H1 (cell line): ENCODE results near the gene TNIP3. TPM values are rescaled to one million over a fixed set of nuclear protein-coding genes. Genes with fewer than 3 reads are reported as not detected.

Experiments
- CTCF ChIA-PET: fragments of 300-600 bp; sonication (Branson Sonifier 250); formaldehyde crosslinking; loops from one replicate; lab custom pipeline; 2021; ENCODE audit not compliant: partially characterized antibody; lab: Charles Lee
- POLR2A ChIA-PET: fragments of 300-600 bp; sonication (Branson Sonifier 250); formaldehyde crosslinking; loops from one replicate; lab custom pipeline; 2021; ENCODE audit warnings: inconsistent platforms; ENCODE audit not compliant: partially characterized antibody; lab: Charles Lee
- DNase-seq, 2 experiments: peaks; one replicate each; pipeline versions ENCODE4 v3.0.0 to v3.0.0-alpha.2; 2010 to 2022; ENCODE audit warnings: low spot score in 2 of 2, low read depth in 1 of 2, mixed read lengths in 1 of 2
- FAIRE-seq: peaks from 2 replicates; lab custom pipeline; 2011; peaks lifted over from hg19 to GRCh38; lab: Jason Lieb, UNC
- H2AFZ ChIP-seq: 2 replicates; pipeline ENCODE4 v1.8.1; 2012; ENCODE audit warnings: low read length, inconsistent platforms
- H2AK5ac ChIP-seq: 2 replicates; pipeline ENCODE4 v1.6.1; 2013; ENCODE audit warnings: low read depth, low read length
- H2BK120ac ChIP-seq: replicated peaks from 2 replicates; pipeline ENCODE3; 2013; ENCODE audit warnings: low read depth, low read length, inconsistent platforms
- H2BK12ac ChIP-seq: 2 replicates; pipeline ENCODE4 v1.6.1; 2013; ENCODE audit warnings: low read depth, low read length
- H2BK15ac ChIP-seq: 2 replicates; pipeline ENCODE4 v1.6.1; 2013; ENCODE audit warnings: low read length
- H2BK20ac ChIP-seq: 2 replicates; pipeline ENCODE4 v1.6.1; 2013; ENCODE audit warnings: low read length
- H2BK5ac ChIP-seq: 2 replicates; pipeline ENCODE4 v1.6.1; 2013; ENCODE audit warnings: low read depth, low read length
- H3K14ac ChIP-seq: 2 replicates; pipeline ENCODE4 v1.6.1; 2013; ENCODE audit warnings: inconsistent platforms; ENCODE audit not compliant: insufficient read length
- H3K18ac ChIP-seq: 2 replicates; pipeline ENCODE4 v1.6.1; 2013; ENCODE audit warnings: low read length; ENCODE audit errors: extremely low read depth
- H3K23ac ChIP-seq: 2 replicates; pipeline ENCODE4 v1.6.1; 2013; ENCODE audit warnings: inconsistent platforms; ENCODE audit not compliant: insufficient read length
- H3K23me2 ChIP-seq: 2 replicates; pipeline ENCODE4 v1.6.1; 2013; ENCODE audit warnings: low read depth, low read length
- H3K27ac ChIP-seq: 2 replicates; pipeline ENCODE4 v1.6.1; 2011; ENCODE audit warnings: low read depth, low read length, inconsistent platforms
- H3K27me3 ChIP-seq, 4 experiments: replicated peaks in 1 of 4; 1 replicate in 1 of 4; 2 replicates in 3 of 4; pipeline versions ENCODE4 v1.6.1 to v1.8.1; 2011 to 2013; ENCODE audit warnings: low read length in 3 of 4, mild to moderate bottlenecking in 3 of 4, inconsistent platforms in 2 of 4, mixed read lengths in 2 of 4, moderate library complexity in 1 of 4; ENCODE audit not compliant: control insufficient read depth in 3 of 4, insufficient read depth in 3 of 4; ENCODE audit errors: extremely low read depth in 1 of 4
- H3K36me3 ChIP-seq, 4 experiments: 2 replicates each; pipeline versions ENCODE4 v1.6.1 to v1.8.1; 2011 to 2013; ENCODE audit warnings: mild to moderate bottlenecking in 4 of 4, low read length in 3 of 4, moderate library complexity in 2 of 4, control low read depth in 1 of 4, inconsistent platforms in 1 of 4; ENCODE audit not compliant: insufficient read depth in 4 of 4, control insufficient read depth in 2 of 4
- H3K4ac ChIP-seq: replicated peaks from 2 replicates; pipeline ENCODE3; 2013; ENCODE audit warnings: low read length, low read depth, mixed read lengths, inconsistent platforms; ENCODE audit not compliant: insufficient read length
- H3K4me1 ChIP-seq, 4 experiments: replicated peaks in 1 of 4; 1 replicate in 1 of 4; 2 replicates in 3 of 4; pipeline versions ENCODE4 v1.6.1 to v1.8.1; 2011 to 2013; ENCODE audit warnings: low read length in 3 of 4, inconsistent platforms in 2 of 4, mixed read lengths in 1 of 4; ENCODE audit not compliant: insufficient read depth in 4 of 4, control insufficient read depth in 3 of 4
- H3K4me2 ChIP-seq, 2 experiments: 2 replicates each; pipeline versions ENCODE4 v1.6.1 to v1.8.1; 2011 to 2013; ENCODE audit warnings: low read depth in 2 of 2, low read length in 2 of 2, control low read depth in 1 of 2, inconsistent platforms in 1 of 2, mild to moderate bottlenecking in 1 of 2; ENCODE audit not compliant: insufficient read depth in 1 of 2
- H3K4me3 ChIP-seq, 4 experiments: fragments of 200-600, 300-600 bp in 1 of 4; sonication (generic), shearing (Covaris generic), sonication (Bioruptor Twin) in 1 of 4; 2 replicates each; pipeline versions ENCODE4 v1.5.1 to v1.8.1; 2011 to 2016; ENCODE audit warnings: low read length in 4 of 4, low read depth in 3 of 4, control low read depth in 2 of 4, inconsistent platforms in 2 of 4, mild to moderate bottlenecking in 2 of 4, mixed read lengths in 1 of 4, moderate library complexity in 1 of 4; ENCODE audit not compliant: insufficient read depth in 2 of 4; ENCODE audit errors: extremely low read depth in 1 of 4
- H3K56ac ChIP-seq: replicated peaks from 2 replicates; pipeline ENCODE3; 2013; ENCODE audit warnings: low read depth, mild to moderate bottlenecking, mixed read lengths, low read length, inconsistent platforms; ENCODE audit not compliant: insufficient read length
- H3K79me1 ChIP-seq: 2 replicates; pipeline ENCODE4 v1.6.1; 2013; ENCODE audit warnings: low read depth, low read length, control low read depth
- H3K79me2 ChIP-seq, 2 experiments: 2 replicates each; pipeline versions ENCODE4 v1.6.1 to v1.8.1; 2012 to 2013; ENCODE audit warnings: low read length in 2 of 2, mild to moderate bottlenecking in 2 of 2, inconsistent platforms in 1 of 2; ENCODE audit not compliant: insufficient read depth in 2 of 2, control insufficient read depth in 1 of 2
- H3K9ac ChIP-seq, 4 experiments: replicated peaks in 1 of 4; 1 replicate in 1 of 4; 2 replicates in 3 of 4; pipeline versions ENCODE4 v1.6.1 to v1.8.1; 2011 to 2013; ENCODE audit warnings: low read depth in 3 of 4, low read length in 3 of 4, control low read depth in 2 of 4, mild to moderate bottlenecking in 2 of 4, moderate library complexity in 2 of 4, inconsistent platforms in 1 of 4; ENCODE audit errors: extremely low read depth in 1 of 4
- H3K9me3 ChIP-seq, 2 experiments: 2 replicates each; pipeline versions ENCODE4 v1.6.1 to v1.8.1; 2012 to 2013; ENCODE audit warnings: mild to moderate bottlenecking in 2 of 2, moderate library complexity in 2 of 2, control low read depth in 1 of 2, inconsistent platforms in 1 of 2, low read depth in 1 of 2, low read length in 1 of 2, mixed read lengths in 1 of 2; ENCODE audit not compliant: insufficient read depth in 2 of 2
- H4K20me1 ChIP-seq, 2 experiments: replicated peaks in 1 of 2; 2 replicates each; pipeline versions ENCODE3 to v1.8.1; 2011 to 2013; ENCODE audit warnings: inconsistent platforms in 2 of 2, low read length in 2 of 2, mild to moderate bottlenecking in 1 of 2; ENCODE audit not compliant: insufficient read depth in 2 of 2, control insufficient read depth in 1 of 2
- H4K5ac ChIP-seq: 2 replicates; pipeline ENCODE4 v1.6.1; 2013; ENCODE audit warnings: low read length, low read depth, mixed read lengths, inconsistent platforms; ENCODE audit not compliant: insufficient read length
- H4K8ac ChIP-seq: 2 replicates; pipeline ENCODE4 v1.8.0; 2013; ENCODE audit warnings: mild to moderate bottlenecking, moderate library complexity, low read length, inconsistent platforms; ENCODE audit not compliant: insufficient read depth; ENCODE audit errors: extremely low read depth
- H4K91ac ChIP-seq: replicated peaks from 2 replicates; pipeline ENCODE3; 2013; ENCODE audit warnings: low read length, mixed read lengths, inconsistent platforms; ENCODE audit not compliant: insufficient read length
- BRCA1 ChIP-seq: IDR thresholded peaks from 2 replicates; pipeline ENCODE4 v1.6.1; 2012; ENCODE audit warnings: low read depth, low read length, improper control_type of control experiment
- CBX5 ChIP-seq: fragments of 300-800, 300-1000 bp; sonication (generic); IDR thresholded peaks from 2 replicates; pipeline ENCODE4 v1.7.1; 2016; ENCODE audit warnings: antibody characterized with exemption, low read length, low read depth
- CTBP2 ChIP-seq: IDR thresholded peaks from 2 replicates; pipeline ENCODE4 v1.7.0; 2011; ENCODE audit warnings: borderline replicate concordance, mild to moderate bottlenecking, moderate library complexity, mixed read lengths, low read length; ENCODE audit not compliant: insufficient read depth, insufficient read length
- GTF2F1 ChIP-seq: IDR thresholded peaks from 2 replicates; pipeline ENCODE4 v1.6.1; 2012; ENCODE audit warnings: low read depth, low read length, improper control_type of control experiment, borderline replicate concordance
- JUND ChIP-seq: IDR thresholded peaks from 2 replicates; pipeline ENCODE4 v1.6.1; 2011; ENCODE audit warnings: mild to moderate bottlenecking, improper control_type of control experiment, low read length
- KDM1A ChIP-seq: fragments of 200-600, 300-600 bp; sonication (generic); IDR thresholded peaks from 2 replicates; pipeline ENCODE4 v1.7.1; 2016; ENCODE audit warnings: mild to moderate bottlenecking, low read length, borderline replicate concordance
- MAFK ChIP-seq: IDR thresholded peaks from 2 replicates; pipeline ENCODE4 v1.6.1; 2012; ENCODE audit warnings: low read depth, mild to moderate bottlenecking, improper control_type of control experiment, low read length
- MAX ChIP-seq: IDR thresholded peaks from 2 replicates; pipeline ENCODE4 v1.6.1; 2012; ENCODE audit warnings: inconsistent platforms
- NRF1 ChIP-seq: IDR thresholded peaks from 2 replicates; pipeline ENCODE4 v1.6.1; 2011; ENCODE audit warnings: mild to moderate bottlenecking, low read depth, low read length, improper control_type of control experiment
- POLR2AphosphoS5 ChIP-seq: IDR thresholded peaks from 2 replicates; pipeline ENCODE4 v1.6.1; 2011; ENCODE audit warnings: low read depth, low read length
- SIN3A ChIP-seq, 2 experiments: IDR thresholded peaks in 1 of 2; conservative IDR thresholded peaks in 1 of 2; 2 replicates each; pipeline ENCODE4 v1.6.1; 2011 to 2012; ENCODE audit warnings: low read length in 2 of 2, improper control_type of control experiment in 1 of 2, low read depth in 1 of 2, mild to moderate bottlenecking in 1 of 2
- SIRT6 ChIP-seq: IDR thresholded peaks from one replicate; pipeline ENCODE4 v1.7.1; 2012; ENCODE audit warnings: low read length, inconsistent platforms
- SP1 ChIP-seq: IDR thresholded peaks from 2 replicates; pipeline ENCODE4 v1.6.1; 2011; ENCODE audit warnings: low read depth, low read length
- SP4 ChIP-seq: IDR thresholded peaks from 2 replicates; pipeline ENCODE4 v1.6.1; 2012; ENCODE audit warnings: low read length, inconsistent platforms
- TCF12 ChIP-seq: IDR thresholded peaks from 2 replicates; pipeline ENCODE4 v1.6.1; 2011; ENCODE audit warnings: low read depth, mild to moderate bottlenecking, low read length
- TEAD4 ChIP-seq: IDR thresholded peaks from 2 replicates; pipeline ENCODE4 v1.6.1; 2012; ENCODE audit warnings: low read depth, low read length, inconsistent platforms, mixed read lengths
- WGBS, 2 experiments: shearing (Covaris generic) in 1 of 2; methylation state at CpG; one replicate each; pipeline versions ENCODE4 v1.1.6 to v1.1.7; 2013 to 2015; ENCODE audit warnings: low lambda C conversion rate in 2 of 2, mixed read lengths in 2 of 2, inconsistent platforms in 1 of 2, low coverage in 1 of 2, missing lambda C conversion rate in 1 of 2; ENCODE audit not compliant: insufficient replicate concordance in 2 of 2, insufficient coverage in 1 of 2, insufficient read length in 1 of 2; ENCODE audit errors: extremely low coverage in 1 of 2, missing lambda C conversion rate in 1 of 2; 5-methylcytosine and 5-hydroxymethylcytosine counted together
- polyA plus RNA-seq, 7 experiments: library from polyadenylated mRNA; depleted of rRNA in 3 of 7; stranded (reverse) in 5 of 7; unstranded in 2 of 7; fragments of >200 nt in 5 of 7; fragments of 200-250 nt in 2 of 7; gene quantifications; 1 replicate in 5 of 7; 2 replicates in 1 of 7; 4 replicates in 1 of 7; pipeline versions ENCODE4 v1.2.1 to v1.2.3, GENCODE V29; 2011 to 2013; ENCODE audit warnings: missing spikeins in 2 of 7, mixed read lengths in 2 of 7
- total RNA-seq: library from RNA; stranded (reverse); fragmentation: NEBNext Ultra II Directional; extraction: Animal tissue kit (Norgen Biotek cat#: 25700); gene quantifications from 2 replicates; pipeline ENCODE4 v1.2.1, GENCODE V29; 2021

TNIP3 gene
- total and polyA plus RNA-seq, 2 of the 8 experiments (the other 6 are each of a cell fraction or from before 2014, with no cell fraction given): not detected

DNA sequence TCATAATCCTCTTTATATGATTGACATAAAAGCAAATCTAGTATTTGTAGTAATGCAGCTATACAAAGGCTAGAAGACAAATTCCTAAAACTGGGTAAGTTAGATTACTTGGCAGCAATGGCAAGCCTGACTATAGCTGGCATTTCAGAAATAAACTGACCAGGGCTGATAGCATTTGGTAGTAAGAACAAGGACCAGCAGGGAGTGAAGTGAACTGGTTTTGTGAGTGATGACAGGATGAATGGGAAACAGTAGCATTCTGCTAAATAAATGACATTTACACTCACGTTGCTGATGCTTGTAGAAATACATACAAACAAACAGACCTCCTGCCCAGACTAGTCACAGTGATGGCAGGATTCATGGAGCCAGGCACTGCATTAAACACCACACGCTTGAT, 31.5 kb upstream of the TNIP3 start:
- Histone ChIP-seq H2BK15ac (no peak overlapping the region), H4K5ac (no peak overlapping the region), H4K91ac (no peak overlapping the region), H3K36me3 (no peaks in the 10 kb centered on the region), H3K14ac (no peak overlapping the region), H2BK20ac (no peak overlapping the region), H3K56ac (no peak overlapping the region), H3K4ac (no peak overlapping the region), H3K79me1 (no peaks in the 10 kb centered on the region), H3K18ac (no peak overlapping the region), H3K79me2 (no peaks in the 10 kb centered on the region), H3K27me3 (no peaks in the 10 kb centered on the region), H3K9me3 (no peaks in the 10 kb centered on the region), H2BK120ac (no peak overlapping the region), H2AFZ (0 out of 2 replicates have a peak overlapping the region, but pooled peaks have one; percentile 12), H4K8ac (no peak overlapping the region), H3K9ac (no peak overlapping the region), H3K27ac (no peak overlapping the region), H2BK12ac (no peak overlapping the region), H2BK5ac (no peak overlapping the region), H3K23ac (no peak overlapping the region), H3K4me2 (no peak overlapping the region), H2AK5ac (no peak overlapping the region), H3K4me3 (no peak overlapping the region), H3K23me2 (no peaks in the 10 kb centered on the region), H3K4me1 (no peaks in the 10 kb centered on the region), H4K20me1 (no peaks in the 10 kb centered on the region)
- DNase-seq (no peak), FAIRE-seq (no peak)
- 74% methylated on average over 2 of the region's 2 CpGs; no CpG with 5 or more reads in 1 of the 2 experiments for WGBS, 2 experiments
- POLR2A ChIA-PET: no interaction called here
- CTCF ChIA-PET: interaction anchor here (0.9 to 1.8 kb wide), 4 partner anchors 11 to 112 kb away, joined by 3 to 12 read pairs (median 4); no protein-coding TSS in a partner anchor
- TF ChIP-seq SIN3A (conservative IDR thresholded peaks at IDR 0.05 in 1 of 2, IDR thresholded peaks at IDR 0.05 in 1 of 2; ENCODE audit: low read depth in 1 of 2, low read length in 2 of 2) (no peak), BRCA1 (no peak), SP1 (no peak), TCF12 (no peak), SP4 (no peak), JUND (no peak), TEAD4 (no peak), MAFK (no peak), GTF2F1 (no peak), CBX5 (no peak), CTBP2 (no peak), SIRT6 (no peak), MAX (no peak), NRF1 (no peak), KDM1A (no peak), POLR2AphosphoS5 (no peak)
